Activated CD4-positive, alpha-beta T cell treated with anti-CD3 and anti-CD28 coated beads for 24 hours (primary cell): Measurements from ENCODE around the gene ZFYVE21.

Experiments
- DNase-seq, 2 donors: peaks; one replicate each; pipeline ENCODE4 v3.0.0-alpha.2; 2020; ENCODE audit warnings: low read depth in 2 of 2

ZFYVE21 gene

DNA sequence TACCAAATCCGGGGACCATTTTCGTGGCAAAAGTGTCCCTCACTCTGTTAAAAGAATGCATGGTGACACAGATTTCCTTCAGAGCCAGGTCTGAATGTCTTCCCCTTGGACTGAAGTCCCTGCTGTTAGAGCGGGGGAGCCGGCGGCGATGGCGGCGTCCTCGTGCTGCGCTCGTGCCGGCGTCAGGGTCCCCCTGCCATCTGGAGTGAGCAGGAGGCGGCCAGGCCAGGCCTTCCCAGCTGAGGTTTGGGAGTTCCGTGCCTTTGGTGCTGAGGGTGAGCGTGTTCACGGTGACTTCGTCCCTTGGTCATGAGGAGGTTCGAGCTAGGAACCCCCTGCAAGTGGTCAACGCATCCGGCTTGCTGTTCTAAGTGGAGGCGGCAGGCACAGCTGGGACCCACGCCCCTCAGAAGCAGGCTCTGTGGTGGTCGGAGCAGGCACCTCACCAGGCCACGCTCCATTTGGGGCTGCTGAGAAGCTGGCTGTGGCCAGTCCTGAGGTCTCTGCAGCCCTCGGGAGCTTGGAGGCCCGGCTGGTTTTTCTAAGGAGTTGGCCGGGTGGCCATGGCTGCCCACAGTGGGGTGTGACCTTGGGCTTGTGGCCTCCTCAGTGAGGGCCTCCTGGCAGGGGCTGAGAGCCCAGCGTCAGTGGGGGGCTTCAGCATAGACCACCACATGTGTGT lies 9.5 kb downstream of the ZFYVE21 start:
- DNase-seq = no peak

- DNase-seq = no peak
Measured at GRCh38 chr14:103725739-103726395, 10.3 kb downstream of the ZFYVE21 start.

DNA sequence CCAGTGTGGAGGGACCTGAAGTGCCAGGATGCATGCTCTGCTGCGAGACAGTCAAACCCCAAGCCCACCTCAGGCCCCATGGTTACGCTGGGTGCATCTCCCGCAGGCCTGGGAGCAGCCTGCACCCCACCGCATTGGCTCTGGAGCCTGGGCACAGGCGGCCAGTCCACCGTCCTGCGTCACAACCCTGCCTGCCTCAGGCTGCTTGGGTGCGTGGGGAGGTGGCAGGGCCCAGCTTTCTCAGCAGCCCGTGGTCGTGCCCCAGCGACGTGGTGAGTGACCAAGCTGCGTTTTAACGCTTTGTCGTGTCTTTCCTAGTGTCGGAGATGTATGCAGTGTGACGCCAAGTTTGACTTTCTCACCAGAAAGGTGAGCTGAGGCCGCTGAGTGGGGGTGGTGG lies 10.9 kb downstream of the ZFYVE21 start:
- no peak for DNase-seq

- no peak for DNase-seq
Measured at GRCh38 chr14:103727313-103727980, 11.8 kb downstream of the ZFYVE21 start.

DNA sequence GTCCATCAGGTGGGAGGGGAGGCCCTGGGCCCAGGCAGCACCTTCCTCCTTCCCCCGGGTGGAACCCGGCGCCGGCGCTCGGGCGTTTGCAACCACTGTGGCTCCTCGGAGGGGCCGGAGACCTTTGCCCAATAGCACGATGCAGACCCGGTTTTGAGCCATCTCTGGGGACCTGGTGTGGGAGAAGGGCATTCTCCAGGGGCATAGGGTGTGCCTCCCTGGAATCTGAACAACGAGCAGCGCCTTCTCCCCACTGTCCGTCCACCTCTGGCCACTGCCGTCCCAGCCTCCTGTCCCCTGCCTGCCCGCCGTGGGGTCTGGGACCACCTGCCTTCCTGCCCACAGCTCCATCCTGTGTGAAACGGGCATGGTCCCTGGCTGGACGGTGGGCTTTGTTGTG lies 12.5 kb downstream of the ZFYVE21 start:
- no peak for DNase-seq

GRCh38 chr14:103728721-103729120 lies 13.1 kb downstream of the ZFYVE21 start:
- no peak for DNase-seq

DNA sequence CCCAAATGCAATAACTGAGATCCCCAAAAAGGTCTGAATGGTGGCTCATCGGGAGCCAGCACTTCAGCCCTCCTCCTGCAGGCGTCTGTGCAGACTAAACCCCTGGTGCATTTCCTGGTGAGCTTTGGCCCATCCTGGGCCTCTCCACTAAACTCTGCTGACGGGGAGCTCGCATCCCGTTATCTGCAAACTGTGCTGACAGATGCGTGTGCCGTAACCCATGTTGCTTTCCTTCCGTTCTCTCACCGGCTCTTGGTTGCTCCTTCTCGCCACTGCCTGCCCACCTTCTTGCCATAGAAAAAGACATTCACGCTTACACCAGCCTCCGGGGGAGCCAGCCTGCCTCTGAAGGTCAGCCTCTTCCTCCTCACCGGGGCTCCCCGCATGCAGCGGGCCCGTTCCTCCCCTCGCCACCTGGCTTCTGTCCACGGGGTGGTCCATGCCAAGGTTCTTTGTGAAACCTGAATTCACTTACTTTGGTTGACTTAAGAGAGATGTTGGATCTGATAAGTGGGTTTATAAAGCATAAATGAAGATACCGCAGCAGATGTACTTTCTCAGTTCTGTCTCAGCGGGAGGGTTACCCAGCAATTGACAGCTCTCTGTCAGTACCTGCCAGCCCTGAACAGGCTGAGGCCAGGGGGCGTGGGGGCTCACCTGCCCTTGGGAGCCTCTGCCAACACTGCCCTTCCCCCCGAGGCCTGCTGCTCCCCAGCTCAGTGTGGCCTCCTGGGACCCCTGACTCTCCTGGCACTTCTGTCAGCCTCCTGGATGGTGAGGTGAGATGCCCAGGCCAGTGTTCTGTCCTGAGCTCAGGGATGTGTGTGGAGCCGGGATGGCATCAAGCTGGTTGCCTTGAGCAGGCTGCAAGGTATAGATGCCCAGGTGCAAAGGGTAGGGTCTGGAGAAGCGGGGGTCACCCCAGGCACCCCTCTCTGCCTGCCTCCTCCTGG lies 14.2 kb downstream of the ZFYVE21 start:
- DNase-seq = no peak

DNA sequence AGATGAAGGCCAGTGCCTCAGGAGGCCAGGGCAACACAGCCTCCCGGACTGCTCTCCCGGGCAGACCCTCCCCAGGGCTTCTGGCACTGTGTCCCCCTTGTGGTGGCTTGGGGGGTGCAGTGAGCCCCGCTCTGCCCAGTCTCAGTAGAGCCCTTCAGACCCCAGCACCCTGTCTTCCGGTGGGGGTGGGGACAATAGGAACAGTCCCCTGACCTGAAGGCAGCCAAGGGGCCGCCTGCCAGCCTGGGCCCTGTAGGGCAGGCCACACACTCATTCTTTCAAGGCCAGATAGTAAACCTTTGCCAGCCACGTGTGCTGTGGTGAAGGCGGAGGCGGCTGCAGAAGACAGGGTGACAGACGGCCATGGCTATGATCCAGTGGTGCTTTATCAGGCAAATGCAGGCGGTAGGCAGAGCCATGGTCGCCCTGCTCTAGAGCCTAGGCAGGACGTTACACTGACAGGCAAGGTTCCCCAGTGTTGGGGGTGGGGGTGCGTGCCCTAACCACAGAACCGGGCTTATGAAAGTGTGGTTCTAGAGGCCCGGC lies 15.0 kb downstream of the ZFYVE21 start:
- no peak for DNase-seq

- no peak for DNase-seq
Measured at GRCh38 chr14:103731481-103731880, 15.9 kb downstream of the ZFYVE21 start.

- no peak for DNase-seq
Measured at GRCh38 chr14:103731916-103732867, 16.6 kb downstream of the ZFYVE21 start.

- no peak for DNase-seq
Measured at GRCh38 chr14:103732868-103733620, 17.4 kb downstream of the ZFYVE21 start.

- DNase-seq = no peak
Measured at GRCh38 chr14:103733651-103734050, 18.0 kb downstream of the ZFYVE21 start.

DNA sequence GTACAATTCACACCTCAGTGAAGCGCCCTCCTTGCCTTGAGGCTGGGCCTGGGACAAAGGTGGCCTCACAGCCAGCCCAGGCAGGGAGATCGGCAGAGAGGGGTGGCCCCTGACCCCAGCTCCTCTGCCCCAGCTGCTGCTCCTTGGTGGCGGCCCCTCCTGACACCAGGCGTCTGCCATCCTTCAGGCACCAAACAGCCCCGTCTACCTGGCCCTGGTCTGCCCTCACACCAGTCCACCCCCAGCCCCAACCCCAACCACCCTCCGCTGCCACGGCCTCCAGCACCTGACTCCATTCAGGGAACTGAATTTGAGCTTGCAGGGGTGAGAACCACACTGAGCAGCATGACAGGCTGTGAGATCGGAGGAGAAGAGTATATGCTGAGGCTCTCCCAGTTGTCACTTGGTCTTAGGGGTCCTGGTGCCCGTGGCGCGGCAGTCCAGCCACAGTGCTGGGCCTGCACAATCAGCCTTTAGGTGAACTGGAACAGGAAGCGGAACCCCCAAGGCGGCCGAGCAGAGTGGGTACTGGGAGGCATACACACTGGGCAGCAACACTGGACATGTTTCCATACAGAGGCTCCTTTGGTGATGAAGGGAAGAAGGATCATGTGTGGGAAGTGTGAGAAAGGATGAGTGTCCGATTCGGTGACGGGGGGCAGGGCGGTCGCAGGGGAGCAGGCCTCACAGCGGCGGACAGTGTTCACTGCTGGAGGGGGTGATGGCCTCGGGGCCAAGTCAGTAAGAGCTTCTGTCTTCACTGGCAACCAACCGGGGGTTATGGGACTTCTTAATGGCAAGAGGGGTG lies 18.7 kb downstream of the ZFYVE21 start:
- DNase-seq = no peak

DNA sequence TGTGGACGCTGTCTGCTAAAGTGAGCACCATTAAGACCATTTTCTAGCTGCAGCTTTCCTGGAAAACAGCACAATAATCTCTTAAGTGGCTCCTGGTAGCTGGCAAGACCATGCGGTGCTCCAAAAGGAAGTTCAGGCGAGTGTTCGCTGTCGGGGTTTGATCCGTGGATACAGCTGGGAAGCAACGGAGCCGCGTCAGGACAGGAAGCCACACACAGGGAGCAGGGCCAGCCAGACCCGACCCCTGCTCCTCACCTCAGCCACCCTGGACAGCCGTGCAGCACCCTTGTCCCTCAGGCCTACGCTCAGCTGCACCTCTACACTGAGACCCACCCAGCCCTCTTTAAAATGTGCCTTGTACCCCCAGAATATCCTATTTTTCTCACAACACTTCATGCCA lies 19.4 kb downstream of the ZFYVE21 start:
- DNase-seq = no peak

- no peak for DNase-seq
Measured at GRCh38 chr14:103735439-103735814, 19.8 kb downstream of the ZFYVE21 start.

DNA sequence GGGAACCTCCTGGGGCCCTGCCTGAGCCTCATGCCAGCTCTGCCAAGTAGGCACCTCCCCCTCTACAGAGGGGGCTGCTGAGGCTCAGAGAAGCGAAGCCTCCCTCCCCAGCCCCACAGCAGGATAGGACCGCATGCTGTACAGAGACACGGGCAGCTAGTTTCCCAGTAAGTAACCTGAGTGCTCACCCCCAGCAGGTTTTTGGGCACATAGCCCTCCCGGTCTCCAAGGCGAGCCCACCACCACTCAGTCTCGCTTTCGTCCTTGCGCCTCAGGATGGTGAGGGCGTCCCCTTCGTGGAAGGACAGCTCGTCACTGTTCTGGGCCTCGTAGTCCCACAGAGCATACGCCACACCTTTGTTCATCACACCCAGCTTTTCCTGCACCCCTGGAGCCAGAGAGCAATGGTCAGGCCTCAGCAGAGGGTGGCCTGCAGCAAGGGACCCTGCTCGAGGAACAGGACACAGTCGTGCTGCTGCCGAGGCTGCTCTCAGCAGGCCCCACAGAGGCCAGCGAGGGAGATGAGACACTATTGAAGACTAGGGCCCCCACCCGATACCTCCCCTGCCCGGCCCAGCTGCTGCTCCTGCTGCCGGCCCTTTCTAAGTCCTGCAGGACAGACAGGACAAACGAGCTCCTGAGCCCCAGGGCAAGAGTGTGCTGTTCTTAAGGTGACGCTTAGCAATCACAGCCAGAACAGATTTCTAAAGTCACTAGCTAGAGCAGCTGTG lies 20.4 kb downstream of the ZFYVE21 start:
- no peak for DNase-seq

DNA sequence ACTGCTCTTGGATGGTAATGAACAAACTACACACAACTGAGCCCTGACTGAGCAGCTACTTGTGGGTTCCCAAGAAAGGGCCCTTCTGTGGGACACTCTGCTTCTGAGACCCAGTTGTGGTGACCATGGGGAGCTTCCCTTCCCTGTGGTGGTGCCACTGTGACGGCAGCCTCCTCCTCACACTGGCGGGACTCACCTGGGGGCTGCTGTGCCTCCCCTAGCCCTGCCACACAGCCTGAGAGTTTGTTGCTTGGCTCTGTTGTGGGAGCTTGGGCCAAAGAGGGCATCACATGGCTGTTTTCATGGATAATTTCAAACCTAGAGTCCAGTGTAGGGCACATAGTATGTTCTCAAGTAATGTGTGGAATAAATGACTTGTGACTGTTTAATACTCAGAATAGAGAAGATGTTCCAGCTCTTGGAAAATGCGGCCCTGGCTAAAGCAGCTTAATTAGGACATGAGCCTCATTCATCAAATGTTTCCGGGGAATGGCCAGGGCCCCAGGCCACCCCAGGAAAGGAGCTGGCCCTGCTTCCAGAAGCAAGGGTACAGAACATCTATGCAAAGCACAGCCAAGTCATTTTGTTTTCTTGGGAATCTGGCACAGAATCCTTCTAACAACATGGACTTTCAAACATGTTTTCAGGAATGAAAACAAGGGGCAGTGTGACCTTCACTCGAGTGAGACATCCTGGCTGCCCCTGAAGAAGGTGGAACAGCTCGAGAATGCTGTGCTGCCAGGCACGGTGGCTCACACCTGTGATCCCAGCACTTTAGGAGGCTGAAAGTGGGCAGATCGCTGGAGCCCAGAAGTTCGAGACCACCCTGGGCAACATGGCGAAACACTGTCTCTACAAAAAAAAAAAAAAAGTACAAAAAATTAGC lies 21.2 kb downstream of the ZFYVE21 start:
- DNase-seq = no peak
